ENCODE measurements around the gene CNTN5. TPM values are rescaled to one million over a fixed set of nuclear protein-coding genes. Genes with fewer than 3 reads are reported as not detected.

The CNTN5 gene
- total and polyA plus RNA-seq, 10 of the 15 experiments (the other 5 are each of a cell fraction or from before 2014, with no cell fraction given) = 0.01 TPM; not detected in 9

DNA sequence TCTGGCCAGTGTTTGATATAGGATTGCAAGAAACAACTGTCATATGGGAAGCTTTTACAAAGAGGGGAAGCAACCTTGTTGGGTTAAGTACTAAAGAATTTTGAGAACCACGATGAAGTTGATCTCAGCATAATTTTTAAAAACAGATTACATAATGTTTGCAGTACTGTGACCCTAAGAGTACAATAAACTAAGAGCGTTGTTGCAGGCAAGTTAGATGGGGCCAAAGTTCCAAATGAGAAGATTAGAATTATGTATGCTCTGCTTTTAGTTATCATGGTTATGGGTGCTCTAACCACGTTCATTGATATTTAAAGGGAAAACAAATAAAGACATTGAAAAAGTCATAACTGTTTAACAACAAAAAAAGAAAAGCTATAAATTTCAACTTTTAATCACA, 177.5 kb downstream of the CNTN5 start:
- ChIA-PET RAD21 (ENCODE audit: unreplicated experiment) (no interaction called here), SMC1A (ENCODE audit: uncharacterized antibody, unreplicated experiment) (interaction anchor here (0.7 to 1.6 kb wide), 3 partner anchors 14 to 63 kb away, joined by 3 to 4 read pairs (median 3); no protein-coding TSS in a partner anchor), POLR2A (no interaction called here), CTCF (no interaction called here)
- Histone ChIP-seq H3K36me3 (ENCODE audit: control insufficient read depth in 2 of 2, insufficient read depth in 2 of 2, low read length in 1 of 2) (no peaks in the 10 kb centered on the region), H3K4me2 (ENCODE audit: control insufficient read depth, insufficient read depth) (no peak overlapping the region), H3K27me3 (replicated peaks in 1 of 2; ENCODE audit: control insufficient read depth in 2 of 2, insufficient read depth in 2 of 2, low read length in 1 of 2) (no peaks in the 10 kb centered on the region), H4K20me1 (ENCODE audit: control insufficient read depth, insufficient read depth) (no peaks in the 10 kb centered on the region), H3K27ac (ENCODE audit: control insufficient read depth, insufficient read depth) (no peak overlapping the region), H3K9me3 (replicated peaks; ENCODE audit: control insufficient read depth, insufficient read depth, low read length) (no peaks in the 10 kb centered on the region), H3K9ac (ENCODE audit: control insufficient read depth, insufficient read depth, low read length) (no peak overlapping the region), H3K79me2 (ENCODE audit: control insufficient read depth, insufficient read depth, low read length) (no peaks in the 10 kb centered on the region), H3K4me3 (no peak overlapping the region), H2AFZ (ENCODE audit: control insufficient read depth, low read depth, low read length) (no peak overlapping the region), H3K4me1 (ENCODE audit: control insufficient read depth, insufficient read depth, low read length) (no peaks in the 10 kb centered on the region)
- in situ Hi-C loops (cut with MboI) = no loop called here
- intact Hi-C loops (cut with micrococcal nuclease; ENCODE audit: unreplicated experiment) = no loop called here
- ATAC-seq = no peak
- TF ChIP-seq ATF7 (IDR thresholded peaks at IDR 0.05; ENCODE audit: low read depth) (no peak), ZNF207 (IDR thresholded peaks at IDR 0.05; ENCODE audit: borderline replicate concordance) (no peak), GATAD2B (conservative IDR thresholded peaks at IDR 0.05; ENCODE audit: low read depth) (no peak), MXI1 (IDR thresholded peaks at IDR 0.05; ENCODE audit: low read depth, low read length) (no peak), FOS (IDR thresholded peaks at IDR 0.05; ENCODE audit: borderline replicate concordance, extremely low read depth, insufficient read length) (no peak), MEF2A (IDR thresholded peaks at IDR 0.05; ENCODE audit: insufficient read depth, low read depth, low read length) (no peak), FOXK2 (IDR thresholded peaks at IDR 0.05) (no peak), YY1 (IDR thresholded peaks at IDR 0.05; ENCODE audit: low read depth, low read length) (no peak), IKZF2 (IDR thresholded peaks at IDR 0.05) (no peak), TCF7 (IDR thresholded peaks at IDR 0.05; ENCODE audit: borderline replicate concordance) (no peak), BRCA1 (IDR thresholded peaks at IDR 0.05; ENCODE audit: low read depth, low read length) (no peak)
- TF ChIP-seq, protein P1, sequence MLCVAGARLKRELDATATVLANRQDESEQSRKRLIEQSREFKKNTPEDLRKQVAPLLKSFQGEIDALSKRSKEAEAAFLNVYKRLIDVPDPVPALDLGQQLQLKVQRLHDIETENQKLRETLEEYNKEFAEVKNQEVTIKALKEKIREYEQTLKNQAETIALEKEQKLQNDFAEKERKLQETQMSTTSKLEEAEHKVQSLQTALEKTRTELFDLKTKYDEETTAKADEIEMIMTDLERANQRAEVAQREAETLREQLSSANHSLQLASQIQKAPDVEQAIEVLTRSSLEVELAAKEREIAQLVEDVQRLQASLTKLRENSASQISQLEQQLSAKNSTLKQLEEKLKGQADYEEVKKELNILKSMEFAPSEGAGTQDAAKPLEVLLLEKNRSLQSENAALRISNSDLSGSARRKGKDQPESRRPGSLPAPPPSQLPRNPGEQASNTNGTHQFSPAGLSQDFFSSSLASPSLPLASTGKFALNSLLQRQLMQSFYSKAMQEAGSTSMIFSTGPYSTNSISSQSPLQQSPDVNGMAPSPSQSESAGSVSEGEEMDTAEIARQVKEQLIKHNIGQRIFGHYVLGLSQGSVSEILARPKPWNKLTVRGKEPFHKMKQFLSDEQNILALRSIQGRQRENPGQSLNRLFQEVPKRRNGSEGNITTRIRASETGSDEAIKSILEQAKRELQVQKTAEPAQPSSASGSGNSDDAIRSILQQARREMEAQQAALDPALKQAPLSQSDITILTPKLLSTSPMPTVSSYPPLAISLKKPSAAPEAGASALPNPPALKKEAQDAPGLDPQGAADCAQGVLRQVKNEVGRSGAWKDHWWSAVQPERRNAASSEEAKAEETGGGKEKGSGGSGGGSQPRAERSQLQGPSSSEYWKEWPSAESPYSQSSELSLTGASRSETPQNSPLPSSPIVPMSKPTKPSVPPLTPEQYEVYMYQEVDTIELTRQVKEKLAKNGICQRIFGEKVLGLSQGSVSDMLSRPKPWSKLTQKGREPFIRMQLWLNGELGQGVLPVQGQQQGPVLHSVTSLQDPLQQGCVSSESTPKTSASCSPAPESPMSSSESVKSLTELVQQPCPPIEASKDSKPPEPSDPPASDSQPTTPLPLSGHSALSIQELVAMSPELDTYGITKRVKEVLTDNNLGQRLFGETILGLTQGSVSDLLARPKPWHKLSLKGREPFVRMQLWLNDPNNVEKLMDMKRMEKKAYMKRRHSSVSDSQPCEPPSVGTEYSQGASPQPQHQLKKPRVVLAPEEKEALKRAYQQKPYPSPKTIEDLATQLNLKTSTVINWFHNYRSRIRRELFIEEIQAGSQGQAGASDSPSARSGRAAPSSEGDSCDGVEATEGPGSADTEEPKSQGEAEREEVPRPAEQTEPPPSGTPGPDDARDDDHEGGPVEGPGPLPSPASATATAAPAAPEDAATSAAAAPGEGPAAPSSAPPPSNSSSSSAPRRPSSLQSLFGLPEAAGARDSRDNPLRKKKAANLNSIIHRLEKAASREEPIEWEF (IDR thresholded peaks at IDR 0.05; ENCODE audit: insufficient replicate concordance, low read depth, low read length) = no peak
- FAIRE-seq = no peak
- 0% methylated on average over 3 of the region's 3 CpGs for WGBS (ENCODE audit: insufficient coverage, insufficient replicate concordance, low lambda C conversion rate, missing lambda C conversion rate)
- no peak for DNase-seq (ENCODE audit: low read depth, low spot score)
- BruUV-seq (replicated peaks) = no TSS peak
